ENCODE measurements around the gene ARMH3. TPM values are rescaled to one million over a fixed set of nuclear protein-coding genes. Genes with fewer than 3 reads are reported as not detected.

Gene ARMH3
- total and polyA plus RNA-seq, 2 experiments from 2014 or later = 8.7 to 11.1 TPM

DNA sequence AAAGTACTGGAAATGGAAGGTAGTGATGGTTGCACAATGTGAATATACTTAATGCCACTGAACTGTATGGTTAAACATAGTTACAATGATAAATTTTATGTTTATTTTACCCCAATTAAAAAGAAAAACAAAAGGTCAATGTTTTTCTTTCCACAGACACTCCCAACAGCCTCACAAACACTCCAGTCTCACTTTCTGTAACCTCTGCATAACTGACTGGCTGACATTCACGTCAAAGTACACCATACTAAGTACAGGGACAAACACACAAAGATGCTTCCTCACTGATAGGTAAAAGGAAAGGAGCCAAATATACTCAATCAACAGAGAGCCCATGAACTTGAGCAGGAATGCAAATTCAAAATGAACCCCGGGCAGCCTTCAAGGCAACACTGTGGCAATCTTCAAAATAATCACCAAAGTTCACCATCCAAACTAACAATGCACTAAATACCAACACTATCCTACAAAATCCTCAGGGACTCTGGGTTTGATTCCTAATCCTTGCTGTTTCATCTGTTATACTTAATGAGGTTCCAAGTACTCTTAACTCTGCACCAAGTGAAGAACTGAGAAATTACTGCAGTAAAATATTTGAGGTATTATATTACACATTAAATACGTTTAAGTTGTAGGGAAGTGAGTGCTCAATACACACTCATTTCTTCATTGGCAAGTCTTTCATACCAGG lies 90.8 kb downstream of the ARMH3 start:
- no peaks in the 10 kb centered on the region for H3K9me2 ChIP-seq (ENCODE audit: insufficient read depth)
- H3K79me2 ChIP-seq (replicated peaks; ENCODE audit: insufficient read depth) = no peaks in the 10 kb centered on the region
- Mint-ChIP-seq H3K27me3 (ENCODE audit: insufficient read depth, low read depth, poor library complexity) (peaks cover 2% of the 10 kb centered on the region), H3K9me3 (no peaks in the 10 kb centered on the region), H3K4me1 (peaks cover 3% of the 10 kb centered on the region), H3K4me3 (no peak overlapping the region), H3K36me3 (ENCODE audit: low read depth) (peaks cover 7% of the 10 kb centered on the region; the same call in 2 of the 3 replicates), H3K27ac (no peak overlapping the region)
- TF ChIP-seq, protein P1, sequence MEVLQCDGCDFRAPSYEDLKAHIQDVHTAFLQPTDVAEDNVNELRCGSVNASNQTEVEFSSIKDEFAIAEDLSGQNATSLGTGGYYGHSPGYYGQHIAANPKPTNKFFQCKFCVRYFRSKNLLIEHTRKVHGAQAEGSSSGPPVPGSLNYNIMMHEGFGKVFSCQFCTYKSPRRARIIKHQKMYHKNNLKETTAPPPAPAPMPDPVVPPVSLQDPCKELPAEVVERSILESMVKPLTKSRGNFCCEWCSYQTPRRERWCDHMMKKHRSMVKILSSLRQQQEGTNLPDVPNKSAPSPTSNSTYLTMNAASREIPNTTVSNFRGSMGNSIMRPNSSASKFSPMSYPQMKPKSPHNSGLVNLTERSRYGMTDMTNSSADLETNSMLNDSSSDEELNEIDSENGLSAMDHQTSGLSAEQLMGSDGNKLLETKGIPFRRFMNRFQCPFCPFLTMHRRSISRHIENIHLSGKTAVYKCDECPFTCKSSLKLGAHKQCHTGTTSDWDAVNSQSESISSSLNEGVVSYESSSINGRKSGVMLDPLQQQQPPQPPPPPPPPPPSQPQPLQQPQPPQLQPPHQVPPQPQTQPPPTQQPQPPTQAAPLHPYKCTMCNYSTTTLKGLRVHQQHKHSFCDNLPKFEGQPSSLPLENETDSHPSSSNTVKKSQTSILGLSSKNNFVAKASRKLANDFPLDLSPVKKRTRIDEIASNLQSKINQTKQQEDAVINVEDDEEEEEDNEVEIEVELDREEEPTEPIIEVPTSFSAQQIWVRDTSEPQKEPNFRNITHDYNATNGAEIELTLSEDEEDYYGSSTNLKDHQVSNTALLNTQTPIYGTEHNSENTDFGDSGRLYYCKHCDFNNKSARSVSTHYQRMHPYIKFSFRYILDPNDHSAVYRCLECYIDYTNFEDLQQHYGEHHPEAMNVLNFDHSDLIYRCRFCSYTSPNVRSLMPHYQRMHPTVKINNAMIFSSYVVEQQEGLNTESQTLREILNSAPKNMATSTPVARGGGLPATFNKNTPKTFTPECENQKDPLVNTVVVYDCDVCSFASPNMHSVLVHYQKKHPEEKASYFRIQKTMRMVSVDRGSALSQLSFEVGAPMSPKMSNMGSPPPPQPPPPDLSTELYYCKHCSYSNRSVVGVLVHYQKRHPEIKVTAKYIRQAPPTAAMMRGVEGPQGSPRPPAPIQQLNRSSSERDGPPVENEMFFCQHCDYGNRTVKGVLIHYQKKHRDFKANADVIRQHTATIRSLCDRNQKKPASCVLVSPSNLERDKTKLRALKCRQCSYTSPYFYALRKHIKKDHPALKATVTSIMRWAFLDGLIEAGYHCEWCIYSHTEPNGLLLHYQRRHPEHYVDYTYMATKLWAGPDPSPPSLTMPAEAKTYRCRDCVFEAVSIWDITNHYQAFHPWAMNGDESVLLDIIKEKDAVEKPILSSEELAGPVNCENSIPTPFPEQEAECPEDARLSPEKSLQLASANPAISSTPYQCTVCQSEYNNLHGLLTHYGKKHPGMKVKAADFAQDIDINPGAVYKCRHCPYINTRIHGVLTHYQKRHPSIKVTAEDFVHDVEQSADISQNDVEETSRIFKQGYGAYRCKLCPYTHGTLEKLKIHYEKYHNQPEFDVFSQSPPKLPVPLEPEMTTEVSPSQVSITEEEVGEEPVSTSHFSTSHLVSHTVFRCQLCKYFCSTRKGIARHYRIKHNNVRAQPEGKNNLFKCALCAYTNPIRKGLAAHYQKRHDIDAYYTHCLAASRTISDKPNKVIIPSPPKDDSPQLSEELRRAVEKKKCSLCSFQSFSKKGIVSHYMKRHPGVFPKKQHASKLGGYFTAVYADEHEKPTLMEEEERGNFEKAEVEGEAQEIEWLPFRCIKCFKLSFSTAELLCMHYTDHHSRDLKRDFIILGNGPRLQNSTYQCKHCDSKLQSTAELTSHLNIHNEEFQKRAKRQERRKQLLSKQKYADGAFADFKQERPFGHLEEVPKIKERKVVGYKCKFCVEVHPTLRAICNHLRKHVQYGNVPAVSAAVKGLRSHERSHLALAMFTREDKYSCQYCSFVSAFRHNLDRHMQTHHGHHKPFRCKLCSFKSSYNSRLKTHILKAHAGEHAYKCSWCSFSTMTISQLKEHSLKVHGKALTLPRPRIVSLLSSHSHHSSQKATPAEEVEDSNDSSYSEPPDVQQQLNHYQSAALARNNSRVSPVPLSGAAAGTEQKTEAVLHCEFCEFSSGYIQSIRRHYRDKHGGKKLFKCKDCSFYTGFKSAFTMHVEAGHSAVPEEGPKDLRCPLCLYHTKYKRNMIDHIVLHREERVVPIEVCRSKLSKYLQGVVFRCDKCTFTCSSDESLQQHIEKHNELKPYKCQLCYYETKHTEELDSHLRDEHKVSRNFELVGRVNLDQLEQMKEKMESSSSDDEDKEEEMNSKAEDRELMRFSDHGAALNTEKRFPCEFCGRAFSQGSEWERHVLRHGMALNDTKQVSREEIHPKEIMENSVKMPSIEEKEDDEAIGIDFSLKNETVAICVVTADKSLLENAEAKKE (CRISPR knock-in tag; IDR thresholded peaks at IDR 0.05) = no peak
- TF ChIP-seq JUNB (IDR thresholded peaks at IDR 0.05; ENCODE audit: unreplicated experiment) (no peak), REST (IDR thresholded peaks at IDR 0.05; ENCODE audit: unreplicated experiment) (no peak), EZH2 (IDR thresholded peaks at IDR 0.05; ENCODE audit: low read depth, unreplicated experiment) (no peak), ZNF331 (CRISPR knock-in tag; IDR thresholded peaks at IDR 0.05; ENCODE audit: low read depth) (no peak)
- TF ChIP-seq, protein P2, sequence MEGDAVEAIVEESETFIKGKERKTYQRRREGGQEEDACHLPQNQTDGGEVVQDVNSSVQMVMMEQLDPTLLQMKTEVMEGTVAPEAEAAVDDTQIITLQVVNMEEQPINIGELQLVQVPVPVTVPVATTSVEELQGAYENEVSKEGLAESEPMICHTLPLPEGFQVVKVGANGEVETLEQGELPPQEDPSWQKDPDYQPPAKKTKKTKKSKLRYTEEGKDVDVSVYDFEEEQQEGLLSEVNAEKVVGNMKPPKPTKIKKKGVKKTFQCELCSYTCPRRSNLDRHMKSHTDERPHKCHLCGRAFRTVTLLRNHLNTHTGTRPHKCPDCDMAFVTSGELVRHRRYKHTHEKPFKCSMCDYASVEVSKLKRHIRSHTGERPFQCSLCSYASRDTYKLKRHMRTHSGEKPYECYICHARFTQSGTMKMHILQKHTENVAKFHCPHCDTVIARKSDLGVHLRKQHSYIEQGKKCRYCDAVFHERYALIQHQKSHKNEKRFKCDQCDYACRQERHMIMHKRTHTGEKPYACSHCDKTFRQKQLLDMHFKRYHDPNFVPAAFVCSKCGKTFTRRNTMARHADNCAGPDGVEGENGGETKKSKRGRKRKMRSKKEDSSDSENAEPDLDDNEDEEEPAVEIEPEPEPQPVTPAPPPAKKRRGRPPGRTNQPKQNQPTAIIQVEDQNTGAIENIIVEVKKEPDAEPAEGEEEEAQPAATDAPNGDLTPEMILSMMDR (conservative IDR thresholded peaks at IDR 0.05; ENCODE audit: low read depth in 2 of 2) = no peak
- no peak overlapping the region for H2AFZ ChIP-seq
- ATAC-seq = no peak
- no peak overlapping the region for H3K4me2 ChIP-seq
- no peaks in the 10 kb centered on the region for H3K4me1 ChIP-seq (ENCODE audit: insufficient read depth)
- H3K27ac ChIP-seq (ENCODE audit: low read depth) = no peak overlapping the region
- H3K4me3 ChIP-seq = no peak overlapping the region
- no peaks in the 10 kb centered on the region for H3K27me3 ChIP-seq (ENCODE audit: insufficient read depth)
- no peak for DNase-seq (ENCODE audit: low spot score)
- H3K36me3 ChIP-seq (ENCODE audit: insufficient read depth) = no peaks in the 10 kb centered on the region; the same call in 1 of the 2 replicates
- H3F3A ChIP-seq (replicated peaks; ENCODE audit: low read depth) = no peaks in the 10 kb centered on the region
- H4K20me1 ChIP-seq (replicated peaks; ENCODE audit: insufficient read depth) = 0 out of 2 replicates have a peak, but pooled peaks cover 4% of the 10 kb centered on the region
